Mesothelial cell of epicardium (in vitro differentiated cells): ENCODE data around the gene TOMM34. TPM values are rescaled to one million over a fixed set of nuclear protein-coding genes. Genes with fewer than 3 reads are reported as not detected.

Experiments
- DNase-seq, 2 experiments: peaks; one replicate each; pipeline ENCODE4 v3.0.0; 2021; ENCODE audit warnings: low spot score in 2 of 2; ENCODE audit not compliant: unreplicated experiment in 2 of 2
- H3K27ac Mint-ChIP-seq: 2 replicates; pipeline ENCODE4 v1.8.0; 2021; ENCODE audit warnings: mixed read lengths
- H3K27me3 Mint-ChIP-seq: 2 replicates; pipeline ENCODE4 v1.8.0; 2021; ENCODE audit warnings: low read depth, mixed read lengths
- H3K36me3 Mint-ChIP-seq: 2 replicates; pipeline ENCODE4 v1.8.0; 2021; ENCODE audit warnings: mixed read lengths
- H3K4me1 Mint-ChIP-seq: 2 replicates; pipeline ENCODE4 v1.8.0; 2021; ENCODE audit warnings: mixed read lengths
- H3K4me3 Mint-ChIP-seq: 2 replicates; pipeline ENCODE4 v1.8.0; 2021; ENCODE audit warnings: mild to moderate bottlenecking, moderate library complexity, mixed read lengths
- H3K9me3 Mint-ChIP-seq: 2 replicates; pipeline ENCODE4 v1.8.0; 2021; ENCODE audit warnings: mixed read lengths
- CTCF ChIP-seq: fragments of 200-600 bp; sonication (generic); IDR thresholded peaks from one replicate; pipeline ENCODE4 v1.5.0; 2021; ENCODE audit warnings: antibody characterized with exemption; ENCODE audit not compliant: unreplicated experiment
- total RNA-seq: library from RNA; stranded (reverse); gene quantifications from 3 replicates; pipeline ENCODE4 v1.2.1, GENCODE V29; 2021

The TOMM34 gene
- total RNA-seq, 1 donor from 2014 or later = 43.7 TPM

- H3K27ac Mint-ChIP-seq = no peak overlapping the region
- no peak for DNase-seq
- peaks cover 5% of the 10 kb centered on the region for H3K9me3 Mint-ChIP-seq
- H3K4me3 Mint-ChIP-seq = no peak overlapping the region
- no peaks in the 10 kb centered on the region for H3K27me3 Mint-ChIP-seq
- H3K4me1 Mint-ChIP-seq = no peaks in the 10 kb centered on the region
- no peak for TF ChIP-seq CTCF
- peaks cover 15% of the 10 kb centered on the region for H3K36me3 Mint-ChIP-seq
These were observed 30.8 kb upstream of the TOMM34 start for GRCh38 chr20:44990957-44991356.

- Mint-ChIP-seq H3K4me3 (no peak overlapping the region), H3K27me3 (no peaks in the 10 kb centered on the region), H3K36me3 (peaks cover 13% of the 10 kb centered on the region), H3K9me3 (peaks cover 5% of the 10 kb centered on the region), H3K27ac (no peak overlapping the region), H3K4me1 (no peaks in the 10 kb centered on the region)
- no peak for DNase-seq
- TF ChIP-seq CTCF = no peak
These were observed 30.2 kb upstream of the TOMM34 start for GRCh38 chr20:44990425-44990824.

- Mint-ChIP-seq H3K27me3 (no peaks in the 10 kb centered on the region), H3K4me3 (no peak overlapping the region), H3K9me3 (peaks cover 5% of the 10 kb centered on the region), H3K36me3 (peaks cover 10% of the 10 kb centered on the region), H3K4me1 (no peaks in the 10 kb centered on the region), H3K27ac (no peak overlapping the region)
- no peak for TF ChIP-seq CTCF
- DNase-seq = no peak
These were observed 28.5 kb upstream of the TOMM34 start for GRCh38 chr20:44988631-44989171.

- peaks cover 14% of the 10 kb centered on the region for H3K36me3 Mint-ChIP-seq
- no peaks in the 10 kb centered on the region for H3K4me1 Mint-ChIP-seq
- TF ChIP-seq CTCF = no peak
- no peak overlapping the region for H3K27ac Mint-ChIP-seq
- H3K27me3 Mint-ChIP-seq = no peaks in the 10 kb centered on the region
- no peak for DNase-seq
- H3K4me3 Mint-ChIP-seq = no peak overlapping the region
- no peaks in the 10 kb centered on the region for H3K9me3 Mint-ChIP-seq
These were observed 23.0 kb upstream of the TOMM34 start for GRCh38 chr20:44983093-44983674.

GRCh38 chr20:44981736-44982406 is 21.7 kb upstream of the TOMM34 start:
- no peak for TF ChIP-seq CTCF
- no peaks in the 10 kb centered on the region for H3K4me1 Mint-ChIP-seq
- no peaks in the 10 kb centered on the region for H3K9me3 Mint-ChIP-seq
- DNase-seq = no peak
- no peak overlapping the region for H3K4me3 Mint-ChIP-seq
- no peaks in the 10 kb centered on the region for H3K27me3 Mint-ChIP-seq
- H3K36me3 Mint-ChIP-seq = peaks cover 14% of the 10 kb centered on the region
- H3K27ac Mint-ChIP-seq = no peak overlapping the region
